ENCODE measurements around the gene ROR2. TPM values are rescaled to one million over a fixed set of nuclear protein-coding genes. Genes with fewer than 3 reads are reported as not detected.
"Not testable (repeated sequence)": the region's sequence is repeated elsewhere in the genome, so short reads cannot be mapped to it uniquely, and the experiment has no call there.

The ROR2 gene
- polyA plus RNA-seq, 1 donor, result 3.1 TPM

GRCh38 chr9:91923145-91923544 lies 26.9 kb downstream of the ROR2 start:
- no peak for DNase-seq

- no peak for DNase-seq
Observed at GRCh38 chr9:91921371-91921770, 28.7 kb downstream of the ROR2 start.

- DNase-seq, result no peak
Observed at GRCh38 chr9:91920630-91921350, 29.2 kb downstream of the ROR2 start.

GRCh38 chr9:91919621-91920020 lies 30.4 kb downstream of the ROR2 start:
- no peak for DNase-seq

- no peak for DNase-seq
Observed at GRCh38 chr9:91917436-91917835, 32.6 kb downstream of the ROR2 start.

GRCh38 chr9:91915524-91916263 lies 34.3 kb downstream of the ROR2 start:
- no peak for DNase-seq

- DNase-seq, result no peak
Observed at GRCh38 chr9:91914937-91915336, 35.1 kb downstream of the ROR2 start.

- DNase-seq, result no peak
Observed at GRCh38 chr9:91914404-91914803, 35.6 kb downstream of the ROR2 start.

GRCh38 chr9:91913986-91914385 lies 36.0 kb downstream of the ROR2 start:
- DNase-seq, result no peak

- no peak for DNase-seq
Observed at GRCh38 chr9:91913096-91913495, 36.9 kb downstream of the ROR2 start.

- DNase-seq, result no peak
Observed at GRCh38 chr9:91911657-91912056, 38.4 kb downstream of the ROR2 start.

- DNase-seq, result not testable (repeated sequence)
Observed at GRCh38 chr9:91909256-91909655, 40.8 kb downstream of the ROR2 start.

- DNase-seq, result no peak
Observed at GRCh38 chr9:91908746-91909145, 41.3 kb downstream of the ROR2 start.

GRCh38 chr9:91908293-91908623 lies 41.8 kb downstream of the ROR2 start:
- no peak for DNase-seq

GRCh38 chr9:91907484-91908292 lies 42.3 kb downstream of the ROR2 start:
- DNase-seq, result no peak

GRCh38 chr9:91905991-91906469 lies 44.0 kb downstream of the ROR2 start:
- DNase-seq, result no peak

- DNase-seq, result no peak
Observed at GRCh38 chr9:91905237-91905650, 44.8 kb downstream of the ROR2 start.

- no peak for DNase-seq
Observed at GRCh38 chr9:91904588-91905236, 45.3 kb downstream of the ROR2 start.

- DNase-seq, result no peak
Observed at GRCh38 chr9:91903126-91903911, 46.7 kb downstream of the ROR2 start.

GRCh38 chr9:91902475-91903125 lies 47.4 kb downstream of the ROR2 start:
- DNase-seq, result no peak

- no peak for DNase-seq
Observed at GRCh38 chr9:91900797-91901177, 49.2 kb downstream of the ROR2 start.

Measured in hindlimb muscle (tissue), 1 donor.